Mesodermal cell (in vitro differentiated cells): ENCODE results near the gene TES.

Experiments used
- H3K27ac ChIP-seq: 2 replicates; pipeline ENCODE4 v1.7.0; 2013; ENCODE audit warnings: mild to moderate bottlenecking, low read depth, low read length, moderate library complexity; ENCODE audit not compliant: severe bottlenecking
- H3K36me3 ChIP-seq: 2 replicates; pipeline ENCODE4 v1.7.1; 2013; ENCODE audit warnings: mild to moderate bottlenecking, low read length, moderate library complexity; ENCODE audit not compliant: control insufficient read depth, insufficient read depth
- H3K4me1 ChIP-seq: one replicate; pipeline ENCODE4 v1.7.1; 2013; ENCODE audit warnings: mild to moderate bottlenecking, low read length; ENCODE audit not compliant: insufficient read depth, control insufficient read depth, poor library complexity, severe bottlenecking
- H3K4me3 ChIP-seq: 2 replicates; pipeline ENCODE4 v1.7.0; 2013; ENCODE audit warnings: low read length, control low read depth, mild to moderate bottlenecking; ENCODE audit not compliant: insufficient read depth, poor library complexity, severe bottlenecking; ENCODE audit errors: extremely low read depth
- H3K9me3 ChIP-seq: 2 replicates; pipeline ENCODE4 v1.7.1; 2013; ENCODE audit warnings: mild to moderate bottlenecking, low read length, moderate library complexity; ENCODE audit not compliant: control insufficient read depth
- WGBS, 2 experiments: methylation state at CpG; one replicate each; pipeline ENCODE4 v1.1.5; 2013; ENCODE audit warnings: missing lambda C conversion rate in 2 of 2; ENCODE audit not compliant: insufficient coverage in 2 of 2; 5-methylcytosine and 5-hydroxymethylcytosine counted together

Gene TES

DNA sequence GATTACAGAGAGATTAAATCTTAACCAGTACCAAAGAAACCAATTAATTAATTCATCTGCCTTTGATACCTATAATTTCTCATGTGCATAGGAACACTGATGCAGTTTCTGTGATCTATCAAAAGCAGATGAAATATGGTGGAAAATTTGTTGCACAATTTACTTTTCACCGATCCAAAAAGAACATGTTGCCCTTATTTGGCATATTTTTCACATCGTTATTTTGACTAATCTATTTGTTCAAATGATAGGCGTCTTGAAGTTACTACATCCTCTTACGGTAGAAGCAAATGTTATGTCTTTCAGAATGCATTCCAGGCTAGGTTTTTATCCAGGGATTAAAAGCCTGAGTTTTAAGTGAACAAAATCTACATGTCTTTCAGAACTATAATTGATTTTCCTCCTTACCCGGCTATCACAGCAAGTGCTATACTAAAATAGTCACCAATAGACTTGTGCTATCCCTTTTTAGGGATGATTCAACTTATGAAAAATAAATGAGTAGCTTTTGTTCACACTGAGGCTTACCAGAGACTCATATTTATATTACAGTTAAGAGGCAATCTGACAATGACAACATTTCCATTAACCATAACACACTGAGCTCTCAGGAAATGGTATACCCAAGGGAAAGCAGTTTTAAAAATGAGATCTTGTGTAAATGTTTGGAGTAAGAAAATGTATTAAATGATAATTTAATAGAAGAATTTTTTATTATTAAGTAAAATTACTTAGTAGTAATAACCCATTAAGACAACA lies 16.8 kb upstream of the TES start:
- H3K36me3 ChIP-seq = no peaks in the 10 kb centered on the region
- 80 to 94% methylated on average over 1 to 4 of the region's 5 CpGs for WGBS, 2 experiments
- H3K9me3 ChIP-seq = no peaks in the 10 kb centered on the region
- no peak overlapping the region for H3K4me3 ChIP-seq
- H3K27ac ChIP-seq = no peak overlapping the region
- no peaks in the 10 kb centered on the region for H3K4me1 ChIP-seq

DNA sequence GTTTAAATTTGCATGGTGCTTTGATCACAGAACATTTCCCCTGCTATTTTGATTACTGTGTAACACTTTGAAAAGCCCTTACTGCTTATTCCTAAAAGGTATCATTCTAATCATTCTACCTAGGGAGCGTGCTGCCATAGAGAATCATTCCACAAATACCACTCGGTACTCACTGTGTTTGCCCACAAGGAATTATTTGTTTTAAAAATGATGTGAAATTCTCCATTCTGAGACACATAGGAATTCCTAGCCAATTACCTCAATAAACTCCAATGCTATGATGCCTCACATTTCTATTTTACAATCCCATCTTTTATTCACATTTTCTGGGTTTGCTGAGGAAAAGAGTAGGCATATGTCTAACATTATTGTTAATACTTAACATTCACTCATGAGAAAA lies 16.2 kb upstream of the TES start:
- Histone ChIP-seq H3K9me3 (no peaks in the 10 kb centered on the region), H3K4me3 (no peak overlapping the region), H3K36me3 (no peaks in the 10 kb centered on the region), H3K27ac (no peak overlapping the region), H3K4me1 (no peaks in the 10 kb centered on the region)
- 100% methylated on average over 1 of the region's 2 CpGs; no CpG with 5 or more reads in 1 of the 2 experiments for WGBS, 2 experiments

DNA sequence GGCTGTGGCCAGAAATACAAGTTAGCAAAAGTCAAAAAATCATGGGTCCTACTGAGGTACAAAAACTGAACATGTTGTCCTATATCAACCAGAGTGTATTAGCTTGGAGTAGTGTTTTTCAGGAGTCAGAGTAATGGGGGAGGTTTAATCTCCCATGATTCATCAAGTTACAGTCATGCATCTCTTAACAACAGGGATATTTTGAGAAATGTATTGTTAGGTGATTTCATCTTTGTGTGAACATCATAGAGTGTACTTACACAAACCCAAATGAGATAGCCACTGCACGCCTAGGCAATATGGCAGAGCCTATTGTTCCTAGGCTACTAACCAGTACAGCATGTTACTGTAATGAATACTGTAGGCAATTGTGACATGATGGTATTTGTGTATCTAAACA lies 14.9 kb upstream of the TES start:
- no CpG with 5 or more reads among the region's 1 CpG for WGBS, 2 experiments
- H3K27ac ChIP-seq = no peak overlapping the region
- H3K9me3 ChIP-seq = no peaks in the 10 kb centered on the region
- no peak overlapping the region for H3K4me3 ChIP-seq
- no peaks in the 10 kb centered on the region for H3K4me1 ChIP-seq
- H3K36me3 ChIP-seq = no peaks in the 10 kb centered on the region

DNA sequence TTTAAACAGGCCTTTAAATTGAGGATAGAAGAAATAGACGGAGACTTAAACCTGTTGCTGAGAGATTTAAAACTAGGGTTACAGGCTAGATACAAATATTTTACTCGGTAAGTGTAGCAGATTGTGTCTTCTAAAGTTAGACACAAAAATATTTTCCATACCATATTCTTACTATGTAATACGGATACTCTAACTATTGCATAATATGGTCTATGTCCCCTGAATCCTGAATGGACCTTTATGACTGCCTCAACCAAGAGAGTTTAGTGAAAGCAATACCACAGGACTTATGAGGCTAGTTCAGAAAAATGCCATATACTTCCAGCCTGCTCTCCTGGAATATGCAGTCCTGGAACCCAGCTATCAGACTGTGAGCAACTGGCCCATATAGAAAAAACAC lies 13.4 kb upstream of the TES start:
- H3K4me3 ChIP-seq = no peak overlapping the region
- no CpG with 5 or more reads among the region's 3 CpGs for WGBS, 2 experiments
- H3K36me3 ChIP-seq = no peaks in the 10 kb centered on the region
- no peak overlapping the region for H3K27ac ChIP-seq
- no peaks in the 10 kb centered on the region for H3K4me1 ChIP-seq
- H3K9me3 ChIP-seq = no peaks in the 10 kb centered on the region

DNA sequence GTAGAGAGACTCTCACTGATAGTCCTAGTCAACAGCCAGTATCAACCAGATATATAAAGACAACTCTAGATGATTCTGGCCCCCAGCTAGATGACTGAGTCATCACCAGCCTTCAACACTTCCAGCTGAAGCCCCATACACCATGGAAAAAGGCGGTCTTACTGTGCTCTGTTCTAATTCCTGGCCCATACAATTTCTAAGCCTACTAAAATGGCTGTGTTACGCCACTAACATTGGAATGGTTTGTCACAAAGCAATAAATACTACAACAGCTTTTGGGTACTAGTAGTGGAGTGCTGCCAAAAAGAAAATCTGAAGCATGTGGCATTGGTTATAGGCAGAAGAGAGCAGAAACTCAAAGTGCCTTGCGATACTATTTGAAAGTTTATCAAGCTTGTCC lies 13.0 kb upstream of the TES start:
- 100% methylated on average over 1 of the region's 3 CpGs; no CpG with 5 or more reads in 1 of the 2 experiments for WGBS, 2 experiments
- Histone ChIP-seq H3K4me1 (no peaks in the 10 kb centered on the region), H3K36me3 (no peaks in the 10 kb centered on the region), H3K27ac (no peak overlapping the region), H3K9me3 (no peaks in the 10 kb centered on the region), H3K4me3 (no peak overlapping the region)

DNA sequence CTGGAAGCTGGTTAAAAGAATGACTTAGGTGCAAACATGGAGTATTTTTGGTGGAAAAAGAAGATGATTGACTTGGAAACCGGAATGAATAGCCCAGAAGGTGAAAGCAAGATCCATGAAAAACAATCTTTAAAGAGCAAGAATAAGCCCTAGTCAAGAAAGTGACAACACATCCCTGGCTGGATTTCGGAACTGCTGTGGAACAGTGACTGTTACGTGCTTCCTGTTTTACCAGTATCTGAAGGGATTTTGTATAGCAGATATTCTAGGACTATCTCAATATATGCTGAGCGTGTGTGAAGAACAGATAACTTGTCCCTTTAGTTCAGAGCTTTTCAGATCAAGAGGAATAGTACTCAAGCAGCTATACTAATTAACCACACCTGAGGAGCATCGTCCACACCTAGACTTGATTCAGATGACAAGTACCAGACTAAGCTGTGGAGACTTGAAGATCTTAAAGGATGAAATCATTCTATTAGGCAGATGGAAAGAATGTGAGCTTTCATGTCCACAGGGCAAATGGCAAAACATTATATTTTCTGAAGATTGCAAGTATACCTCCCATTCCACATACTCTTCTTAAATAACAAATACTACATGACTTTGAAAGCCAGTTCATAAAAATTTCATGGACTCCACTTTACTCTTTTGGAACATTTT lies 11.5 kb upstream of the TES start:
- Histone ChIP-seq H3K4me1 (no peaks in the 10 kb centered on the region), H3K27ac (no peak overlapping the region), H3K9me3 (no peaks in the 10 kb centered on the region), H3K36me3 (no peaks in the 10 kb centered on the region), H3K4me3 (no peak overlapping the region)
- WGBS, 2 experiments = 90 to 100% methylated on average over 1 to 3 of the region's 5 CpGs

DNA sequence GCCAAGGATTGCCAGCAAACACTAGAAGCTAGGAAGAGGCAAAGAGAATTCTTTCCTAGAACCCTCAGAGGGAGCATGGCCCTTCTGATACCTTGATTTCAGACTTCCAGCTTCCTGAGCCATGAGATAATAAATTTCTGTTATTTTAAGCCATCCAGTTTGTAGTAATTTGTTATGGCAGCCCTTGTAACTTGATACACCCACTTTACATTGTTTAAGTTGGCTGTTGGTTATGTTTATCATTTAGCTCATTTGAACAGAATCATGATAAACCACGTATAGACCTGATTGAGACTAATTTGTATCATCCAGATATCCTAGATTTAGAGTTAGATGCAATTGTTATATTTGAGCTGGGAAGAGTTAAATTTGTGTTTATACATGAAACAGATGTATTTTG lies 9.4 kb upstream of the TES start:
- WGBS, 2 experiments = no CpG with 5 or more reads among the region's 1 CpG
- no peak overlapping the region for H3K4me3 ChIP-seq
- H3K4me1 ChIP-seq = no peaks in the 10 kb centered on the region
- no peaks in the 10 kb centered on the region for H3K36me3 ChIP-seq
- H3K9me3 ChIP-seq = no peaks in the 10 kb centered on the region
- H3K27ac ChIP-seq = no peak overlapping the region

DNA sequence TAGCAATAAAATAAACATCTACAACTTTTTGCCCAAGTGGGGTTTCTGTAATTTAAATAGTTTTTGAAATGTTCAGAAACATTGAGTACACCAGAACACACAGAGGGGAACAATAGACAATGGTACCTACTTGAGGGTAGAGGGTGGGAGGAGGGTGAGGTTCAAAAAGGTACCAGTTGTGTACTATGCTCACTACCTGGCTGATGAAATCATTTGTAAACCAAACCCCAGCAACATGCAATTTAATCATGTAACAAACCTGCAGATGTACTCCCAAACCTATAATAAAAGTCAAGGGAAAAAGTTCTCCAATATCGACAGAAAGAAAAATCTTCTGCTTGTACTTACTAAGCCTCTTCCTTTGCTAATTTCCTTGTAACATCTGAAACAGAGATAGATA lies 4.2 kb upstream of the TES start:
- H3K9me3 ChIP-seq = no peaks in the 10 kb centered on the region
- no peak overlapping the region for H3K27ac ChIP-seq
- no peaks in the 10 kb centered on the region for H3K36me3 ChIP-seq
- WGBS, 2 experiments = 100% methylated on average over 1 of the region's 1 CpG; no CpG with 5 or more reads in 1 of the 2 experiments
- H3K4me1 ChIP-seq = no peaks in the 10 kb centered on the region
- H3K4me3 ChIP-seq = no peak overlapping the region

DNA sequence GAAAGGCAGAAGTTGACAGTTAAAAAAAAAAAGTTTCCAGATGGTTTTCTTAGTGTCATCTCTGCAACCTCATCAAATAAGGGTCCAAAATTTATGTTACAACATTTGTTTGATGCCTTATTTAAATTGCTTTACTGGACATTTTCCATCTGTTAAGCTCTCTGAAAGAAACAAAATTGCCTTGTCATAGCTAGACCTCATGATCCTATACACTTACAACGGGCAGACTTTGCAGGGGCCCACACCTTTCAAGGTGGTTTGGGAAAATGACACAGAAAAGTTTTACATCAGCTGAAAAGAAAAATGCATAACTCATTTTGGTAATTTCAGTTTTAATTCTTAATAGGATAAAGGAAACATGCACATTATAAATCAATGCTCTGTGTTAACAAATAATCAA lies 1.4 kb upstream of the TES start:
- Histone ChIP-seq H3K4me1 (peaks cover 5% of the 10 kb centered on the region), H3K36me3 (no peaks in the 10 kb centered on the region), H3K4me3 (no peak overlapping the region), H3K9me3 (no peaks in the 10 kb centered on the region), H3K27ac (no peak overlapping the region)
- no CpG with 5 or more reads among the region's 1 CpG for WGBS, 2 experiments

DNA sequence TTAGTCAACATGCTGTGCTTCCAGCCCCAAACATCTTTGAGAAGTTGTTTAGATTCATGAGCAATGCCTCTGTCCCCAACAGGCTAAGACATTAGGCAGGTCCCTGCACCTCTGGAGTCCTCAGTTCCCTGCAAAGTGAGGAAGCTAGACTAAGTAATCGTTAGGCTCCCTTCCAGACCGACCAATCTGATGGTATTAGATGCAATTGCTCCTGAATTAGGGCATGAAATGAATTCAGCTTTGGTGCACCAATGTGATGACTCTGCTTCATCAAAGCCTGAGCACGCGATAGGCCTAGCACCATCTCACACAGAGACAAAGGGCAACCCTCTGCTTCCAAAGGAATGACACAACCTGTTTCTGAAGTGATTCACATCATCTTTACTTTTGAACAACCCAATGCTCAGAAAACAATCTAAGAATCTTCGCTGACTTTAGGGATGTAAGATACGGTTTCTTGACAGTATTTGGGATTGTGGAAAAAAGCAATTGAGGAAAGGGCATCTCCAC lies 723 bp upstream of the TES start:
- no peak overlapping the region for H3K27ac ChIP-seq
- no peak overlapping the region for H3K4me3 ChIP-seq
- H3K36me3 ChIP-seq = no peaks in the 10 kb centered on the region
- 92 to 94% methylated on average over 4 of the region's 6 CpGs for WGBS, 2 experiments
- peaks cover 5% of the 10 kb centered on the region for H3K4me1 ChIP-seq
- H3K9me3 ChIP-seq = no peaks in the 10 kb centered on the region
